H1 (cell line): ENCODE measurements around the gene COTL1. TPM values are rescaled to one million over a fixed set of nuclear protein-coding genes. Genes with fewer than 3 reads are reported as not detected.

Source experiments
- CEBPB ChIP-seq: IDR thresholded peaks from 2 replicates; pipeline ENCODE4 v1.6.1; 2012; ENCODE audit warnings: low read depth, low read length
- EGR1 ChIP-seq: IDR thresholded peaks from 2 replicates; pipeline ENCODE4 v1.6.1; 2011; ENCODE audit warnings: low read depth, low read length, borderline replicate concordance
- FOSL1 ChIP-seq: IDR thresholded peaks from 2 replicates; pipeline ENCODE4 v1.6.1; 2011; ENCODE audit warnings: mild to moderate bottlenecking, low read depth, low read length, moderate library complexity; ENCODE audit not compliant: insufficient read depth
- JUN ChIP-seq: IDR thresholded peaks from 2 replicates; pipeline ENCODE4 v1.6.1; 2011; ENCODE audit warnings: low read depth, mild to moderate bottlenecking, improper control_type of control experiment, low read length
- JUND ChIP-seq: IDR thresholded peaks from 2 replicates; pipeline ENCODE4 v1.6.1; 2011; ENCODE audit warnings: mild to moderate bottlenecking, improper control_type of control experiment, low read length
- MAFK ChIP-seq: IDR thresholded peaks from 2 replicates; pipeline ENCODE4 v1.6.1; 2012; ENCODE audit warnings: low read depth, mild to moderate bottlenecking, improper control_type of control experiment, low read length
- polyA plus RNA-seq, 7 experiments: library from polyadenylated mRNA; depleted of rRNA in 3 of 7; stranded (reverse) in 5 of 7; unstranded in 2 of 7; fragments of >200 nt in 5 of 7; fragments of 200-250 nt in 2 of 7; gene quantifications; 1 replicate in 5 of 7; 2 replicates in 1 of 7; 4 replicates in 1 of 7; pipeline versions ENCODE4 v1.2.1 to v1.2.3, GENCODE V29; 2011 to 2013; ENCODE audit warnings: missing spikeins in 2 of 7, mixed read lengths in 2 of 7
- total RNA-seq: library from RNA; stranded (reverse); fragmentation: NEBNext Ultra II Directional; extraction: Animal tissue kit (Norgen Biotek cat#: 25700); gene quantifications from 2 replicates; pipeline ENCODE4 v1.2.1, GENCODE V29; 2021
- TF ChIP-seq, protein P1 (sequence below): fragments of 300-600 bp; sonication (generic); IDR thresholded peaks from 2 replicates; pipeline ENCODE4 v1.7.1; 2012; ENCODE audit warnings: low read length, moderate library complexity, mild to moderate bottlenecking, inconsistent platforms; ENCODE audit not compliant: insufficient replicate concordance
- TF ChIP-seq, protein P2 (sequence below): IDR thresholded peaks from 2 replicates; pipeline ENCODE4 v1.6.1; 2011; ENCODE audit warnings: low read depth, mild to moderate bottlenecking, low read length; ENCODE audit not compliant: insufficient read depth
- TF ChIP-seq, protein P3 (sequence below), 3 experiments: IDR thresholded peaks; 1 replicate in 2 of 3; 2 replicates in 1 of 3; pipeline versions ENCODE4 v1.5.1 to v1.6.1; 2011; ENCODE audit warnings: low read length in 3 of 3, mild to moderate bottlenecking in 3 of 3, inconsistent platforms in 2 of 3, low read depth in 1 of 3, moderate library complexity in 1 of 3; ENCODE audit not compliant: insufficient read depth in 1 of 3; ENCODE audit errors: control extremely low read depth in 1 of 3

Gene COTL1
- total and polyA plus RNA-seq, 2 of the 8 experiments (the other 6 are each of a cell fraction or from before 2014, with no cell fraction given): 59.2 to 183 TPM

DNA sequence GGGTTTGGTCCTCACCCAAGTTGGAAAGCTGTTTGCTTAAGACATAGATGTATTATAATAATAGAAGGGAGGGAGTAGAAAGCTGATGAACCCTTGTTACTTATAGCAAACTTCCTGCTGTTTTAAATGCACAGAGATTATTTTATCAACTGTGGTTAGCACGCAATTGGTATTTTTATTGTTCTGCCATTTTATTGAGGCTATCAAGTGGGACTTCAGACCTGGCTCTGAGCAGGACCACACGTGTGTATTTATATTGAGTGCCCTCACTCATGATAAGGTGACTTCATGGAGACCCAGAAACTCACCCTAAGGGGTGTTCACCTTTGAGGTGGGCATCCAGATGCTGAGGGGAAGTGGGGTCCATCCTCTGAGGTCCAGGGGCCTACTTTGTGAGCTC, 47.5 kb upstream of the COTL1 start (continued):
- TF ChIP-seq, protein P1, sequence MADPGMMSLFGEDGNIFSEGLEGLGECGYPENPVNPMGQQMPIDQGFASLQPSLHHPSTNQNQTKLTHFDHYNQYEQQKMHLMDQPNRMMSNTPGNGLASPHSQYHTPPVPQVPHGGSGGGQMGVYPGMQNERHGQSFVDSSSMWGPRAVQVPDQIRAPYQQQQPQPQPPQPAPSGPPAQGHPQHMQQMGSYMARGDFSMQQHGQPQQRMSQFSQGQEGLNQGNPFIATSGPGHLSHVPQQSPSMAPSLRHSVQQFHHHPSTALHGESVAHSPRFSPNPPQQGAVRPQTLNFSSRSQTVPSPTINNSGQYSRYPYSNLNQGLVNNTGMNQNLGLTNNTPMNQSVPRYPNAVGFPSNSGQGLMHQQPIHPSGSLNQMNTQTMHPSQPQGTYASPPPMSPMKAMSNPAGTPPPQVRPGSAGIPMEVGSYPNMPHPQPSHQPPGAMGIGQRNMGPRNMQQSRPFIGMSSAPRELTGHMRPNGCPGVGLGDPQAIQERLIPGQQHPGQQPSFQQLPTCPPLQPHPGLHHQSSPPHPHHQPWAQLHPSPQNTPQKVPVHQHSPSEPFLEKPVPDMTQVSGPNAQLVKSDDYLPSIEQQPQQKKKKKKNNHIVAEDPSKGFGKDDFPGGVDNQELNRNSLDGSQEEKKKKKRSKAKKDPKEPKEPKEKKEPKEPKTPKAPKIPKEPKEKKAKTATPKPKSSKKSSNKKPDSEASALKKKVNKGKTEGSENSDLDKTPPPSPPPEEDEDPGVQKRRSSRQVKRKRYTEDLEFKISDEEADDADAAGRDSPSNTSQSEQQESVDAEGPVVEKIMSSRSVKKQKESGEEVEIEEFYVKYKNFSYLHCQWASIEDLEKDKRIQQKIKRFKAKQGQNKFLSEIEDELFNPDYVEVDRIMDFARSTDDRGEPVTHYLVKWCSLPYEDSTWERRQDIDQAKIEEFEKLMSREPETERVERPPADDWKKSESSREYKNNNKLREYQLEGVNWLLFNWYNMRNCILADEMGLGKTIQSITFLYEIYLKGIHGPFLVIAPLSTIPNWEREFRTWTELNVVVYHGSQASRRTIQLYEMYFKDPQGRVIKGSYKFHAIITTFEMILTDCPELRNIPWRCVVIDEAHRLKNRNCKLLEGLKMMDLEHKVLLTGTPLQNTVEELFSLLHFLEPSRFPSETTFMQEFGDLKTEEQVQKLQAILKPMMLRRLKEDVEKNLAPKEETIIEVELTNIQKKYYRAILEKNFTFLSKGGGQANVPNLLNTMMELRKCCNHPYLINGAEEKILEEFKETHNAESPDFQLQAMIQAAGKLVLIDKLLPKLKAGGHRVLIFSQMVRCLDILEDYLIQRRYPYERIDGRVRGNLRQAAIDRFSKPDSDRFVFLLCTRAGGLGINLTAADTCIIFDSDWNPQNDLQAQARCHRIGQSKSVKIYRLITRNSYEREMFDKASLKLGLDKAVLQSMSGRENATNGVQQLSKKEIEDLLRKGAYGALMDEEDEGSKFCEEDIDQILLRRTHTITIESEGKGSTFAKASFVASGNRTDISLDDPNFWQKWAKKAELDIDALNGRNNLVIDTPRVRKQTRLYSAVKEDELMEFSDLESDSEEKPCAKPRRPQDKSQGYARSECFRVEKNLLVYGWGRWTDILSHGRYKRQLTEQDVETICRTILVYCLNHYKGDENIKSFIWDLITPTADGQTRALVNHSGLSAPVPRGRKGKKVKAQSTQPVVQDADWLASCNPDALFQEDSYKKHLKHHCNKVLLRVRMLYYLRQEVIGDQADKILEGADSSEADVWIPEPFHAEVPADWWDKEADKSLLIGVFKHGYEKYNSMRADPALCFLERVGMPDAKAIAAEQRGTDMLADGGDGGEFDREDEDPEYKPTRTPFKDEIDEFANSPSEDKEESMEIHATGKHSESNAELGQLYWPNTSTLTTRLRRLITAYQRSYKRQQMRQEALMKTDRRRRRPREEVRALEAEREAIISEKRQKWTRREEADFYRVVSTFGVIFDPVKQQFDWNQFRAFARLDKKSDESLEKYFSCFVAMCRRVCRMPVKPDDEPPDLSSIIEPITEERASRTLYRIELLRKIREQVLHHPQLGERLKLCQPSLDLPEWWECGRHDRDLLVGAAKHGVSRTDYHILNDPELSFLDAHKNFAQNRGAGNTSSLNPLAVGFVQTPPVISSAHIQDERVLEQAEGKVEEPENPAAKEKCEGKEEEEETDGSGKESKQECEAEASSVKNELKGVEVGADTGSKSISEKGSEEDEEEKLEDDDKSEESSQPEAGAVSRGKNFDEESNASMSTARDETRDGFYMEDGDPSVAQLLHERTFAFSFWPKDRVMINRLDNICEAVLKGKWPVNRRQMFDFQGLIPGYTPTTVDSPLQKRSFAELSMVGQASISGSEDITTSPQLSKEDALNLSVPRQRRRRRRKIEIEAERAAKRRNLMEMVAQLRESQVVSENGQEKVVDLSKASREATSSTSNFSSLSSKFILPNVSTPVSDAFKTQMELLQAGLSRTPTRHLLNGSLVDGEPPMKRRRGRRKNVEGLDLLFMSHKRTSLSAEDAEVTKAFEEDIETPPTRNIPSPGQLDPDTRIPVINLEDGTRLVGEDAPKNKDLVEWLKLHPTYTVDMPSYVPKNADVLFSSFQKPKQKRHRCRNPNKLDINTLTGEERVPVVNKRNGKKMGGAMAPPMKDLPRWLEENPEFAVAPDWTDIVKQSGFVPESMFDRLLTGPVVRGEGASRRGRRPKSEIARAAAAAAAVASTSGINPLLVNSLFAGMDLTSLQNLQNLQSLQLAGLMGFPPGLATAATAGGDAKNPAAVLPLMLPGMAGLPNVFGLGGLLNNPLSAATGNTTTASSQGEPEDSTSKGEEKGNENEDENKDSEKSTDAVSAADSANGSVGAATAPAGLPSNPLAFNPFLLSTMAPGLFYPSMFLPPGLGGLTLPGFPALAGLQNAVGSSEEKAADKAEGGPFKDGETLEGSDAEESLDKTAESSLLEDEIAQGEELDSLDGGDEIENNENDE: no peak
- TF ChIP-seq, protein P2, sequence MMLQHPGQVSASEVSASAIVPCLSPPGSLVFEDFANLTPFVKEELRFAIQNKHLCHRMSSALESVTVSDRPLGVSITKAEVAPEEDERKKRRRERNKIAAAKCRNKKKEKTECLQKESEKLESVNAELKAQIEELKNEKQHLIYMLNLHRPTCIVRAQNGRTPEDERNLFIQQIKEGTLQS: no peak
- TF ChIP-seq MAFK: no peak
- no peak for TF ChIP-seq JUN
- no peak for TF ChIP-seq CEBPB
- no peak for TF ChIP-seq JUND
- TF ChIP-seq, protein P3, sequence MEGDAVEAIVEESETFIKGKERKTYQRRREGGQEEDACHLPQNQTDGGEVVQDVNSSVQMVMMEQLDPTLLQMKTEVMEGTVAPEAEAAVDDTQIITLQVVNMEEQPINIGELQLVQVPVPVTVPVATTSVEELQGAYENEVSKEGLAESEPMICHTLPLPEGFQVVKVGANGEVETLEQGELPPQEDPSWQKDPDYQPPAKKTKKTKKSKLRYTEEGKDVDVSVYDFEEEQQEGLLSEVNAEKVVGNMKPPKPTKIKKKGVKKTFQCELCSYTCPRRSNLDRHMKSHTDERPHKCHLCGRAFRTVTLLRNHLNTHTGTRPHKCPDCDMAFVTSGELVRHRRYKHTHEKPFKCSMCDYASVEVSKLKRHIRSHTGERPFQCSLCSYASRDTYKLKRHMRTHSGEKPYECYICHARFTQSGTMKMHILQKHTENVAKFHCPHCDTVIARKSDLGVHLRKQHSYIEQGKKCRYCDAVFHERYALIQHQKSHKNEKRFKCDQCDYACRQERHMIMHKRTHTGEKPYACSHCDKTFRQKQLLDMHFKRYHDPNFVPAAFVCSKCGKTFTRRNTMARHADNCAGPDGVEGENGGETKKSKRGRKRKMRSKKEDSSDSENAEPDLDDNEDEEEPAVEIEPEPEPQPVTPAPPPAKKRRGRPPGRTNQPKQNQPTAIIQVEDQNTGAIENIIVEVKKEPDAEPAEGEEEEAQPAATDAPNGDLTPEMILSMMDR (IDR thresholded peaks at IDR 0.05; ENCODE audit: control extremely low read depth in 1 of 3, insufficient read depth in 1 of 3, low read depth in 1 of 3, low read length in 3 of 3): no peak
- TF ChIP-seq FOSL1: no peak
- no peak for TF ChIP-seq EGR1
